NK-92 treated with Interleukin-12 subunit alpha and Interleukin-12 subunit beta, amount 100 ng/mL, for 24 hours (cell line): Measurements from ENCODE around the gene ENOSF1.

Experiments used
- DNase-seq: peaks from one replicate; lab custom pipeline; 2025; lab: John Stamatoyannopoulos, UW

Gene ENOSF1

DNA sequence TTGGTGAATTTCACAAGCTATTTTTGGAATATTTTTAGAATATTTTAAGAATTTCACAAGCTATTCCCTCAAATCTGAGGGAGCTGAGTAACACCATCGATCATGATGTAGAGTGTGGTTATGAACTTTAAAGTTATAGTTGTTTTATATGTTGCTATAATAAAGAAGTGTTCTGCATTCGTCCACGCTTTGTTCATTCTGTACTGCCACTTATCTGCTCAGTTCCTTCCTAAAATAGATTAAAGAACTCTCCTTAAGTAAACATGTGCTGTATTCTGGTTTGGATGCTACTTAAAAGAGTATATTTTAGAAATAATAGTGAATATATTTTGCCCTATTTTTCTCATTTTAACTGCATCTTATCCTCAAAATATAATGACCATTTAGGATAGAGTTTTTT, 39.1 kb downstream of the ENOSF1 start:
- no peak for DNase-seq

DNA sequence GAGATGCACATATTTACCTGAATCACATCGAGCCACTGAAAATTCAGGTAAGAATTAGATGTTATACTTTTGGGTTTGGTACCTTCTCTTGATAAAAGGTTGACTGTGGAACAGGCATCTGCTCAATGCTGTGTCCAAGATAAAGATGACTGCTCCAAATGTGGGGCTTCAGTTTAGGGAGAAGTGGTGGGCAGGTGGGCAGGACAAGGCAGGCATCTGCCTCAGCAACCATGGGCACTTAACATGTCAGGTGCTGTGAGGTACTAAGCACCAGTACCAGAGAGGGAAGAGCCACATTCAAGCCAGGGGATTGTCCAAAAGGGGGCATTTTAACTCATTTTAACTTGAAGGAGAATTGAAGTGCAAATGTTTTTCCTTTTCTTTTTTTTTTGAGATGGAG, 41.0 kb downstream of the ENOSF1 start:
- DNase-seq: no peak

DNA sequence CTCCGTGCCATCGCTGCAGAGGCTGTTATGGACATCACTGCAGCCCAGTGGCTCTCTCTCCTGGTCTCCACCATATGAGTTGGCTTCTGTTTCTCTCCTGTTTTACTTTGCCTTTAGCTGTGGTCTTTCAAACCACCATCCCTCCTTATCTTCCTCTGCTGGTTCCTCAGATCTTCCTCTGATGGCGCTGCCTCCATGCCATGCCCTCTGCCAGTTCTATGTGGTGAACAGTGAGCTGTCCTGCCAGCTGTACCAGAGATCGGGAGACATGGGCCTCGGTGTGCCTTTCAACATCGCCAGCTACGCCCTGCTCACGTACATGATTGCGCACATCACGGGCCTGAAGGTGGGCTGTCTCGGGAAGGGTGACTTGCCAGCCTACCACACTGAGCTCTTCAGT, 41.9 kb downstream of the ENOSF1 start:
- DNase-seq: no peak

DNA sequence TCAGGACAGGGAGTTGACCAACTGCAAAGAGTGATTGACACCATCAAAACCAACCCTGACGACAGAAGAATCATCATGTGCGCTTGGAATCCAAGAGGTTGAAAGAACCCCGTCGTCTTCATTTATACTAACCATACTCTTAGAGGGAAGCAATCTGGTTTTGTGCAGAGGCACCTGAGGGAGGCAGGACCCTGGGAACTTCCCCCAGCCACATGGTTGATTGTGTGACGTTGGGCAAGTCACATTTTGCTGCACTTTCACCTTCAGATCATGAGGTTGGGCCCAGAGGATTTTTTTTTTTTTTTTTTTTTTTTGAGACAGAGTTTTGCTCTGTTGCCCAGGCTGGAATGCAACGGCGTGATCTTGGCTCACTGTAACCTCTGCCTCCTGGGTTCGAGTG, 43.4 kb downstream of the ENOSF1 start:
- DNase-seq: no peak

DNA sequence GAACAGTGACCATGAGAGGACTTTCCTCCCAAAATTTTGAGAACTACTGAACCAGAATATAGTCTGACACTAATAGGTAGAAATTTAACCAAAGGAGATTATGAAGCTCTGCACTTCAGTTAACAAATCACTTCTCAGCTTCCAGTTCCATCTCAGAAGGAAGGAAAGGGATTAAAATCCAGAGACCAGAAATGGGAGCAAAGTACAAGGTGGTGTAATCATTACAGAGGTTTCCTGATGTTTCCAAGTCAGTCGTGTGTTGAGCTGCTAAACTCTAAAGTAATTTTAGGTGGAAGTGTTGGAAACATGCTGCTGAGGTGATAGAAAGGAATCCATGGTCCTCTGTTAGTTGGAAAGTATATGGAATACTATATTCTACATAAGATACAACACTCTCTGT, 44.2 kb downstream of the ENOSF1 start:
- DNase-seq: no peak

DNA sequence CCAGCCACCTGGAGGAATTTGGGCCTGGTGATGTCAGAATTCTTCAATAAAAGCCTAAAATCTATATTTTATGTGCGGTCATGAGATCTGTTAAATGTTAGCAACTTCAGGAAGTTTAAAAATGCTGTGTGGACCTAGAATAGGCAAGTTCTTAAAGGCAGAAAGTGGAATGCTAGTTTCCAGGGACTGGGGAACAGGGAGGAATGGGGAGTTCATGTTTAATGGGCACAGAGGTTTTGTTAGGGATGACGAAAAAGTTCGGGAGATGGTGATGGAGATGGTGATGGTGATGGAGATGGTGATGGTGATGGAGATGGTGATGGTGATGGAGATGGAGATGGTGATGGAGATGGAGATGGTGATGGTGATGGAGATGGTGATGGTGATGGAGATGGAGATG, 45.8 kb downstream of the ENOSF1 start:
- DNase-seq: no peak

DNA sequence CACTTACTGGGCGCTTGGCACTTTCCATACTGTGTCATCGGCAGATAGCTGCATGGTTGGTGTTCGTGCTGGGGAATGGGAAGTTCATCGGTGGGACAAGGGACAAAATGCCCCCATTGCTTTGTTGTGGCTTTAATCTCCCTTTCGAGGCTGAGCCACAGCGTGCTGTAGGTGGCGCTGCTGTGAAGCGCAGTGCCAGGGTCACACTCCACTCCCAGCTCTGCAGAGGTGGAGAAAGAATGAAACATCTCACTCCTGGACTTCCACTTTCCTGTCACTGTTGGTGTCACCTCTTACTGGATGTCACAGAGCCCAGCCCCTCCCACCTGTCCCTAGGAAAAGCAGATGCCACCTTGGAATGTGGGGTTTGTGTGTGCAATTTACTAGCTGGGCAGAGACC, 46.3 kb downstream of the ENOSF1 start:
- no peak for DNase-seq

DNA sequence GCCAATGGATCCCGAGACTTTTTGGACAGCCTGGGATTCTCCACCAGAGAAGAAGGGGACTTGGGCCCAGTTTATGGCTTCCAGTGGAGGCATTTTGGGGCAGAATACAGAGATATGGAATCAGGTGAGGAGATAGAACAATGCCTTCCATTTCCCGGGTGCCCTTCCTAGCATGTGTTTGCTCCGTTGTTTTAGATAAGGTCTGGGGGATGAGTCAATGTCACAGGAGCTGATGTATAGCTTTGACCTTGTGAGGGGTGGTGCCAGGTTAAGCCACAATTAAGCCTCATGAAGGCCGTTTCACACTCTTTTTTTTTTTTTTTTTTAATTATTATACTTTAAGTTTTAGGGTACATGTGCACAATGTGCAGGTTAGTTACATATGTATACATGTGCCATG, 50.2 kb downstream of the ENOSF1 start:
- DNase-seq: no peak

DNA sequence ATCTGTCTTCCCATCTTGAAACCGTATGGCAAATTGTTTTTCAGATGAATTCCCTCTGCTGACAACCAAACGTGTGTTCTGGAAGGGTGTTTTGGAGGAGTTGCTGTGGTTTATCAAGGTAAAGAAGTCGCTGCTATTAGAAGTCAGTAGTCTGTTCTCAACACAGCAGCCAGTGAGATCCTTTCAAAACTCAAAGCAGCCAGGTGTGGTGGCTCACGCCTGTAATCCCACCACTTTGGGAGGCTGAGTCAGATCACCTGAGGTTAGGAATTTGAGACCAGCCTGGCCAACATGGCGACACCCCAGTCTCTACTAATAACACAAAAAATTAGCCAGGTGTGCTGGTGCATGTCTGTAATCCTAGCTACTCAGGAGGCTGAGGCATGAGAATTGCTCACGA, 52.8 kb downstream of the ENOSF1 start:
- DNase-seq: no peak

DNA sequence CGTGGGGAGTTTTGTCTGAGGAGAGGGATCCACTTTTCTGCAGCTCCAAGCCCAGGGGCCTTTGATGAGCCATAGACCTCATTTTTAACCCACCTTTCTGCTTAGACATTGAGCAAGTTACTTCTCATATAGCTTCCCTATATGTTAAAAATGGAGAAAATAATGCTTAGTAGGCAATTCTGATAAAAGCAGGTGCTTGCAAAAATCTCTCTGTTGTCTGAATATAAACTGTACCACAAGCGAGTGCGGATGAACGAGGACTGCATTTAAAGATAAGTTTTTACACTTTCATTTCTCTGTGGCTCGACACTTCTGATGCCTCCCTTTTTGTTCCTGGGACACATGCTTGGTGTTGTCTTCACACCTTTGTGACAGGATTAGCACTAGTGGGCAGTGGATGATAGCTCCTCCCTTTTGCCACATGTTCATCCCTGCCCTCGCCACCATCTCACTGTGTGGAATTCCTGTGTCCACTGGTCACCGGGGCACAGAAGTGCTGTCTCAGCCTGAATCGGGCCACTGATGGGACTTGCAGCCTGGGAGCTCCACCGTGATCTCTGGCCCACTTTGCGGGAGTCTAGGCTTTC, 53.4 kb downstream of the ENOSF1 start:
- no peak for DNase-seq

DNA sequence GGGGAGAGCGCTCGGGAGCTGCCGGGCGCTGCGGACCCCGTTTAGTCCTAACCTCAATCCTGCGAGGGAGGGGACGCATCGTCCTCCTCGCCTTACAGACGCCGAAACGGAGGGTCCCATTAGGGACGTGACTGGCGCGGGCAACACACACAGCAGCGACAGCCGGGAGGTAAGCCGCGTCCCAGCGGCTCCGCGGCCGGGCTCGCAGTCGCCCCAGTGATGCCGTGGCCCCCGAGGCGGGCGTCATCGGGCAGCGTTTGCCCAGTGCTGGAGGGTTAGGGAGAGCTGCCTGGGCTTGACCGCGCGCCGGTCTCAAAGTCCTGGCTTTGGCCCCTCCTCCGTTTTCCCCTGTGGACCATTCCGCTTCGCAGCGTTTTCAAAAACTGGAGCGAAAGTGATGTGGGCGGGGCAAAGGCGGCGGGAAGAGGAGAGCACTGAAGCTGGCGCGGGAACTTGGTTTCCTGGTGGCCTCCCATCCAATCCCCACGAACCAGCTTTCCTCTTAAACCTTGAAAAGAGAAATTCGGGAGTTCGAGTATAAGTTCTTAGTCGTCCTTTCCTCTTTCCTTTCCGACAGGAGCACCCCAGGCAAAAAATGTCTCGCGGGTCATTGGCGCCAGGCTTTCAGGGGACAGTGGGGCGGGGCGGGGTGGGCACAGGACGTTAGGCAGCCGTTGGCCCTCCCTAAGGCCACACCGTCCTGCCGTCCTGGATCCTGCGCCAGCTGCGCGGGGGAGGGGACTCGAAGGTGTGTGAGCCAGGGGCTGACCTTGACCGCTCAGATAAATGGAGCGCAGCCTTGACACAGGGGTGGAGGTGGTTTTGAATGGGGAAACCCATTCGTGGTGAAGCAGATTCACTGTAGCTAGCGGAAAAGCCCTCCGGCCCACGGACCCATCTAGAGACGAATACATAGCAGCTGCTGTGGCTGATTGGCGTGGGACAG, 54.2 kb downstream of the ENOSF1 start:
- DNase-seq: peak; percentile 52

DNA sequence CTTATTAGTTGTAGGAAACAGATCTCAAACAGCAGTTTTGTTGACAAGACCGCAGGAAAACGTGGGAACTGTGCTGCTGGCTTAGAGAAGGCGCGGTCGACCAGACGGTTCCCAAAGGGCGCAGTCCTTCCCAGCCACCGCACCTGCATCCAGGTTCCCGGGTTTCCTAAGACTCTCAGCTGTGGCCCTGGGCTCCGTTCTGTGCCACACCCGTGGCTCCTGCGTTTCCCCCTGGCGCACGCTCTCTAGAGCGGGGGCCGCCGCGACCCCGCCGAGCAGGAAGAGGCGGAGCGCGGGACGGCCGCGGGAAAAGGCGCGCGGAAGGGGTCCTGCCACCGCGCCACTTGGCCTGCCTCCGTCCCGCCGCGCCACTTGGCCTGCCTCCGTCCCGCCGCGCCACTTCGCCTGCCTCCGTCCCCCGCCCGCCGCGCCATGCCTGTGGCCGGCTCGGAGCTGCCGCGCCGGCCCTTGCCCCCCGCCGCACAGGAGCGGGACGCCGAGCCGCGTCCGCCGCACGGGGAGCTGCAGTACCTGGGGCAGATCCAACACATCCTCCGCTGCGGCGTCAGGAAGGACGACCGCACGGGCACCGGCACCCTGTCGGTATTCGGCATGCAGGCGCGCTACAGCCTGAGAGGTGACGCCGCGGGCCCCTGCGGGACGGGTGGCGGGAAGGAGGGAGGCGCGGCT, 55.0 kb downstream of the ENOSF1 start, which contains the start of gene TYMS:
TYMS (plus strand) TSS at position 343 of the 690 bp plus-strand sequence; CDS start at position 433, 90 bp downstream.
- DNase-seq: peak; percentile 22

DNA sequence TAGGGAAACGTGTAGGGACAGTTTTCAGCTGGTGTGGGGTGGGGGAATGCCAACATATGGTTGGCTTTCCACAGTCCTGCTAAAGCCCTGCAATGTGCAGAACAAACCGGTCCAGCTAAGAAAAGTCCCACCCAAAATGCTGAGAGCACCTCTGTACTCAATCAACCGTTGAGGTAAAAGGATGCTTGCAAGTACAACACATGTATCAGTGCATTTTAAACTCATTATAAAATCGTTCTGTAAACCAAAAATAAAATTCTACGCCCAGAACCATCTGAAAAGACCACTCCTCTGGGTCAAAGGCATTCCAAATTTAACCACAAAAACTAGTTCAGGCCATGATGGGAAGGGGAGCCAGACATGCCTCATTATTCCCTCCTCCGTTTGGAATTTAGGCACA, 57.0 kb downstream of the ENOSF1 start:
- DNase-seq: no peak

DNA sequence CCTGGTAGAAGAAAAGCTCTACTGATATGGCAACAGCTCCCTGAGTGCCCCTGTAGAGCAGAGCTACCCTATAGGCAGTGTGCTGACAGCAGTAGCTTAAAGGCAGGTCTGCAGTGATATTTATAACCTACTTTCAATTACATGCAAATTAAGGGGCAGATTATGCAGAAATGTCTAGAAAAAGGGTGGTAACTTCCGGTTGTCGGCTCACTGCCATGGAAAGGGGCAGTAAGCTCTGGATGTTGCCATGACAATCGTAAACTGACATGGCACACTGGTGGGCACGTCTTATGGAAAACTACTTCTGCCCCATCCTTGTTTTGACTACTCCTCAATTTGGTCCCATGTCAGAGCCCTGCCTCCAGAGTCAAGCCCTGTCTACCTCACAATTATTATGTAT, 57.8 kb downstream of the ENOSF1 start:
- DNase-seq: no peak

DNA sequence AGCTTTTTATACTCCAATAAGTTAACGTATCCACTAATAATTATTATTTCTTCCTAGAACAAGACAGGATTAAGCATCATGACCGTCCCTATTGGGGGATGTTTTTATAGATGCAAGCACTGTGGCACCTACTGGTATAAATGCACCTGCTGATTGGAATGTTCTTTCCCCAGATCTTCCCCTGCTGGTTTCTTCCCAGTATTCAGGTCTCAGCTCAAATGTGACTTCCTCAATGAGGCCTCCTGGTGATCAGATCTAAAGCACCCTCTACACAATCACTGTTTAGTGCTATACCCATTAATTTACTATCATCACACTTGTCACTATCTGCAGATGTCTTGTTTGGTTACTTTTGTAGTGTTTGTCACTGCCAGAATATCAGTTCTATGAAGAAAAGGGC, 58.9 kb downstream of the ENOSF1 start:
- no peak for DNase-seq

DNA sequence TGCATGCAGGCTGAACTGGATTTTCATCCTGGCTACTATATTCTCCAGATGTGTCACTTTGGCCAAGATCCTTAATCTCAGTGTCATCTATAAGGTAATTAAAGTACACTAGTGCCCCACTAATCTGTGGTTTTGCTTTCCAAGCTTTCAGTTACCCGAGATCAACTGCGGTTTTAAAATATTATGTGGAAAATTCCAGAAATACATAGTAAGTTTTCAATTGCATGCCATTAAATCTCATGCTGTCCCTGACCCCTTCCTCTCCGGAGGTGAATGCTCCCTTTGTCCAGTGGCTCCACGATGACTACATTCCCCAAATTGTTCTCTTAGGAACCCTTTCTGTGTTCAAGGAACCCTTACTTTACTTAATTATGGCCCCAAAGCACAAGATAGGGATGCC, 60.3 kb downstream of the ENOSF1 start:
- no peak for DNase-seq

DNA sequence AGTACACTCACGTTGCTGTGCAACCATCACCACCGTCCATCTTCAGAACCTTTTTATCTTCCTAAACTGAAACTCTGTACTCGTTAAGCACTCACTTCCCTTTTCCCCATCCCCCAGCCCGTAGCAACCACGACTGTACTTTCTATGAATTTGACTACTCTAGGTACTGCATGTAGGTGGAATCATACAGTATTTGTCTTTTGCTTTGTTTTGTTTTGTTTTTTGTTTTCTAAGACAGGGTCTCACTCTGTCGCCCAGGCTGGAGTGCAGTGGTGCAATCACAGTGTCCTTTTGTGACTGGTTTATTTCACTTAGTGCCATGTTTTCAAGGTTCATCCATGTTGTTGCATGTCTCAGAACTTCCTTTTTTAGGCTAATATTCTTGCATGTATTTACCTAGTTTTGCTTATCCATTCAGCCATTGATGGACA, 62.0 kb downstream of the ENOSF1 start:
- DNase-seq: no peak

DNA sequence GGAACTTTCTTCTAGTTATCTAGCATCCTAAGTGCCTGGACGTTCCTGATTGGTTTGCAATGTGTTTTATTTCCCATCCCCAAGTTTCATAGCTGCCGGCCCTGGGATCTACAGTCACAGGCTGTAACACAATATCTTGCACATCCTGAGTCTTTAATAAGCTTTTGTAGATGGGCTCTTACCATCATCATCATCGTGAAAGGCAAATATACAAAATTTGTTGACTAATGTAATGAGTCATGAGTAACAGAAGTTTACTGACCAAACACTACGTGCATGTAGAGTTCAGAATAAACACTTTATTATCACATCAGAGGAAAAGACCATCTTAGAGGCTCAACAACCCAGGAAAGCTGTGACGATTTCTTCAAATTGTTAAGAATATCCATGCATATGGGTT, 63.1 kb downstream of the ENOSF1 start:
- DNase-seq: no peak

DNA sequence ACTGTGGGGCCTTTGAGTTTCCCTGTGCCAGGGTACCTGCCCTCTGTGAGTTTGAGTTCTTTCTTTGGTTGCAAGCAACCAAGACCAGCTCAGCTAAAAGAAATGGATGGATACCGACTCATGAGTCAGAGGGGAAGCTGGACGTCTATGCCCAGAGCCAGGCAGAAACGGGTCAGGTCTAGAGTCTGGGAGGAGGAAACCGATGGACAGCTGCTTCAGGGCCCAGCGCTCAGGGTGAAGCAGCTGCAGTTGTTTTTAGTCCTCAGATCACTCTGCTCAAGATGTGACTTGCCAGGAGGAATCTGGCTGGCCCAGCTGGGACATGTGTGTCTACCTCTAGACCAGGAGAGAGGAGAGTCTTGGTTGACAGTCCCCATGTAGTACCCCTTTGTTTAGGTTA, 65.1 kb downstream of the ENOSF1 start:
- no peak for DNase-seq

DNA sequence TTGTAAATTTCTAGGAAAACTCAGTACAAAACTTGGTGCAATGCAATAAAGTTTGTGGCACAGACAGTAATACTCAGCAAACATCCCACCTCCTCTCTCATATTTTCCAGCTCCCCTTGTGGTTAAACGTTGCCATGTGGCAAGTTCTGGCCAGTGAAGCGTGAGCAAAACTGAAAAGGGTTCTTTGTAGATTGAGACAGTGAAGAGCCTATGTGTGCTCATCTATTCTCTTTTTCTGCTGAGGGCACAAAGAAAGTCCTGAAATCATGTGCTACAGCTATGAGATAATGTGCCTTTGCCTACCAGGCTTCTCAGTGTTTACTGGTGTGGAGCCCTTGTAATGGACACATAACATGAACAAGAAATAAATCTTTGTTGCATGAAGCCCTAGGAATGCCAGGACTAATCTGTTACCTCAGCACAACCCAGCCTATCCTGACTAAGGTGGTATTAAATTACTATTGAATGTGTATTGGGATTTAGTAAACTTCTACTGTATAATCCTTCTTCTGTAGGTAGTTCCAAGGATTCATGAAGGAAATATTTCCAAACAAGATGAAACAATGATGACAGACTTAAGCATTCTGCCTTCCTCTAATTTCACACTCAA, 67.9 kb downstream of the ENOSF1 start:
- no peak for DNase-seq

DNA sequence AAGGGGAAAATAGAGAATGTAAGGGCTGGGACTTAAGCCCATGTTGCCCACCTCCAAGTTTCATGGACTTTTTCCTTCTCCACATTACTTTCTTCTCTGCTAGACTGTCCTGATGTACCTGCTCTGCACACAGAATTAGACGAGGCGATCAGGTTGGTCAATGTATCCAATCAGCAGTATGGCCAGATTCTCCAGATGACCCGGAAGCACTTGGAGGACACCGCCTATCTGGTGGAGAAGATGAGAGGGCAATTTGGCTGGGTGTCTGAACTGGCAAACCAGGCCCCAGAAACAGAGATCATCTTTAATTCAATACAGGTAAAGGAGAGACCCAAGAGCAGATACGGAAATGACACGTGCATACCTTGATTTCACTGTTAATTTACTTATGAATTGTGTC, 71.2 kb downstream of the ENOSF1 start:
- no peak for DNase-seq

DNA sequence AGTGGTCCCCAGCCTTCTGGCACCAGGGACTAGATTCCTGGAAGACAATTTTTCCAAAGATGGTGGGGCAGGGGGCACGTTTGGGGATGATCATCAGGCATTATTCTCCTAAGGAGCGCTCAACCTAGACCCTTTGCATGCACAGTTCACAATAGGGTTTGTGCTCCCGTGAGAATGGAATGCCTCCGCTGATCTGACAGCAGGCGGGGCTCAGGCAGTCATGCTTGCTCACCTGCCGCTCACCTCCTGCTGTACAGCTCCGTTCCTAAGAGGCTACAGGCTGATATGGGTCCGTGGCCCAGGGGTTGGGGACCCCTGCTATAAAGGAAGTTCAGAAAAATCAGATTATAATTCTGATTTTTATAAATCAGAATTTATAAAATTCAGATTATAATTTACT, 77.3 kb downstream of the ENOSF1 start:
- DNase-seq: no peak
